Bronchial epithelial cell (primary cell): ENCODE measurements around the gene DOCK9. TPM values are rescaled to one million over a fixed set of nuclear protein-coding genes. Genes with fewer than 3 reads are reported as not detected.

Experiments used
- DNase-seq: peaks from one replicate; pipeline ENCODE4 v3.0.0-alpha.2; 2010; ENCODE audit warnings: low read depth
- FAIRE-seq: peaks from 2 replicates; lab custom pipeline; 2011; peaks lifted over from hg19 to GRCh38; lab: Jason Lieb, UNC
- H3K27me3 ChIP-seq: 2 replicates; pipeline ENCODE4 v1.5.1; 2011; ENCODE audit warnings: low read length; ENCODE audit not compliant: control insufficient read depth, insufficient read depth
- H3K36me3 ChIP-seq: 2 replicates; pipeline ENCODE4 v1.5.1; 2011; ENCODE audit warnings: low read length; ENCODE audit not compliant: control insufficient read depth, insufficient read depth
- H3K4me3 ChIP-seq: 2 replicates; pipeline ENCODE4 v1.5.1; 2011; ENCODE audit warnings: mild to moderate bottlenecking, low read depth, low read length, control low read depth
- CTCF ChIP-seq: IDR thresholded peaks from 2 replicates; pipeline ENCODE4 v1.5.1; 2011; ENCODE audit warnings: mild to moderate bottlenecking, moderate library complexity, low read length, control low read depth, inconsistent platforms; ENCODE audit not compliant: insufficient read depth, severe bottlenecking
- total RNA-seq: library from RNA; depleted of rRNA; stranded (reverse); fragments of >200 nt; gene quantifications from 2 replicates; pipeline ENCODE4 v1.2.1, GENCODE V29; 2014

The DOCK9 gene
- 62.1 and 72.9 TPM in 2 replicates for total RNA-seq

- H3K36me3 ChIP-seq = no peaks in the 10 kb centered on the region
- DNase-seq (no peak), FAIRE-seq (no peak)
- no peaks in the 10 kb centered on the region for H3K27me3 ChIP-seq
- TF ChIP-seq CTCF = no peak
- peak within 1 kb of the TSS; percentile 20 for H3K4me3 ChIP-seq
Measured at GRCh38 chr13:98977568-98978265, at the start of gene DOCK9. Gene DOCK9, minus strand, starts transcription at chr13:98978064. Its CDS starts 155 bp downstream, at chr13:98977909.

GRCh38 chr13:99027260-99027659 is 49.4 kb upstream of the DOCK9 start:
- no peaks in the 10 kb centered on the region for H3K36me3 ChIP-seq
- no peak for DNase-seq
- FAIRE-seq = no peak
- TF ChIP-seq CTCF = no peak
- H3K27me3 ChIP-seq = no peaks in the 10 kb centered on the region
- H3K4me3 ChIP-seq = no peak overlapping the region

GRCh38 chr13:99022941-99023340 is 45.1 kb upstream of the DOCK9 start:
- H3K36me3 ChIP-seq = no peaks in the 10 kb centered on the region
- FAIRE-seq (no peak), DNase-seq (peak; percentile 38)
- H3K4me3 ChIP-seq = no peak overlapping the region
- H3K27me3 ChIP-seq = no peaks in the 10 kb centered on the region
- no peak for TF ChIP-seq CTCF

GRCh38 chr13:99018418-99019180 is 40.7 kb upstream of the DOCK9 start:
- Histone ChIP-seq H3K36me3 (no peaks in the 10 kb centered on the region), H3K4me3 (no peak overlapping the region), H3K27me3 (no peaks in the 10 kb centered on the region)
- DNase-seq (peak; percentile 59), FAIRE-seq (no peak)
- TF ChIP-seq CTCF = no peak

GRCh38 chr13:99015606-99016490 is 38.0 kb upstream of the DOCK9 start:
- no peak for TF ChIP-seq CTCF
- peak; percentile 49 for DNase-seq
- H3K27me3 ChIP-seq = no peaks in the 10 kb centered on the region
- no peak overlapping the region for H3K4me3 ChIP-seq
- FAIRE-seq = peak; percentile 52
- no peaks in the 10 kb centered on the region for H3K36me3 ChIP-seq
